HG03039 (cell line): ENCODE measurements around the gene TMTC1.
"Not testable (repeated sequence)": the region's sequence is repeated elsewhere in the genome, so short reads cannot be mapped to it uniquely, and the experiment has no call there.

ENCODE experiments used
- ATAC-seq: cut with Tn5 transposase; IDR thresholded peaks from one replicate; pipeline ENCODE4 v1.9.1; 2021; ENCODE audit warnings: mild to moderate bottlenecking, moderate library complexity; ENCODE audit not compliant: unreplicated experiment

The TMTC1 gene

DNA sequence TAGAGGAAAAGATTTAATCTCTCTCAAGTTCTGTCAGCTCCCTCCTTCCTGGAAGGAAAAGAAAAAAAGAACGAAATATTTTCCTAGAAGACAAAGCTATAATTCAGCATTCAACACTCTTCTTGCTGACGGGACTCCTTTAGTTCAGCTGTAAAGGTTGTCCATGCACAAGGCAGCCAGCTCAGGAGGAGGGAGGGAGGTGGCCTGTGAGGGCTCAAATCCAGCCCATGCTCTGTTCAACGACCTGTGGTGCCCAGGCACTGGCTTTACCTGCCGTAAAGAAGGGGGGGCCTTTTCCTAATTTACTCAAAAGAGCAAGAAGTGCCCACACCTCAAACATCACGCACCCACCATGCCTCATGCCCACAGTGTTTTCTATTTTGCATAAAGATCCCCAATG is 109.3 kb downstream of the TMTC1 start:
- no peak for ATAC-seq

DNA sequence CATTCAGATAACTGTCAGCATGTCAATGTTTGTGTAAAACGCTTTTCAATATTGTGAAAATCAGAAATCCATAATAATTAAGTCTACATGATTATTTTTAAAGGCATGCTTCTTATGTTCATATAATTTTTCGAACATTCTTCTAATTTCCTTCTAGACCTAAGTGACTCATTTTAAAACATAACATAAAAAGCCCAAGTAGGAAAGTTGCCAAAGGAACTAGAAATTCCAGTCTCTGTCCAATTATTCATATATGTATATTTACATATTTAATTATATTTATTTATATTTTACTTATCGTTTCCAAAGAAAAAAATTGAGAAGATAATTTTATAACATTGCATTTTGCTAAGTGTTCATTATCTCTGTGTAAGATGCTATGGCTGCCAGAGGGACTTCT is 110.4 kb downstream of the TMTC1 start:
- no peak for ATAC-seq

DNA sequence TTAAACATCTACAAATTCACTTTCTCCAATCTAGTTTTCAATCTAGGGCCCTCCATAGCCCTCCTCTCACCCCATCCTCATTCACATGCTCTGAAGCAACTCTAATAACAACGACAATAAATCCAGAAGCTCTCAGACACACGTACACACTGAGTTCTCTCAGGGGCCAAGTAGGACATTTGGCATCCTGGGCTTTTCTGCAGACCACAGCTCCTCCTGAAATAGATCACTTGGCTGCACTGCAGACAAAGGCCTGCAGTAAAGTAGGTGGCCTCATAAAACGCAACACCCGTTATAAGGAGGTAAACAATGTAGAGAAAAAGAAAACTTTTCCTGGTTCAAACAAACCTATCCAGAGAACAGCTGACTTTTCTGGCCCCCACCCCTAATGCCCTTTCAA is 111.2 kb downstream of the TMTC1 start:
- ATAC-seq: no peak

DNA sequence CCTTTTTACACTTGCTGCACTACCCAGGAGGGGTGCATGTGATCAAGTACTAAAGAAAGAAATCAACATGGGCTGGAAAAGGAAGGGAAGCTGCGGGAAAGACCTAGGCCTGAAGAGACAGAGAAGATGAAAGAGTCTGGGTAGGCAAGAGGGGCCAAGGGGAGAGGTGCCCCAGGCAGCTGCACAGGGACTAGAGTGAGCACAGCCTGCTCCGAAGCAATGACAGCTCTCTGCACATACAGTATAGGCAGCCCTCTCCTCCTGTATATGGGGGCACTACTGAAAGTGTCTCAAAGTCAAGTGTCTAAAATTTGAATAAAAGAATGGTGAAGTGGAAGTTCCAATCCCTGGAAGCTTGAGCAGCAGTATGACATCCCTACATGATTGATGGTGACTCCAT is 112.0 kb downstream of the TMTC1 start:
- ATAC-seq: no peak

DNA sequence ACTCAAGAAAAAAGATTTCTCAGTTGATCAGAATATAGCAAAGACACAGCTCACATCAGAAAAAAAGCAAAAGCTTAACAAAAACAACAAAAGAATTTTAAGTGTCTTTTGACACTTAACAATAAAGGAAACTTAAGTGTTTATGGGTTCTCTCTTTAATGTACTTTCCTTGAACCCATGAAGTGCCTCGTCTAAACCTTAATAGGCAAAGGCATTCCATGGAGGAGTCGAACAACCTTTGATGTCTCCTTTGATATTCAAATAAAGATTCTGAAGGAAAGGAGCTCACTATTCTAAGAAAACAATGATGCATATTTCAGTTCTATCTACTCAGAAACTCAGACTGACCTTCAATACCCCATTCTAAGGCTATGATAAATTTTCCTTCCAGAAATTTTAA is 116.7 kb downstream of the TMTC1 start:
- no peak for ATAC-seq

DNA sequence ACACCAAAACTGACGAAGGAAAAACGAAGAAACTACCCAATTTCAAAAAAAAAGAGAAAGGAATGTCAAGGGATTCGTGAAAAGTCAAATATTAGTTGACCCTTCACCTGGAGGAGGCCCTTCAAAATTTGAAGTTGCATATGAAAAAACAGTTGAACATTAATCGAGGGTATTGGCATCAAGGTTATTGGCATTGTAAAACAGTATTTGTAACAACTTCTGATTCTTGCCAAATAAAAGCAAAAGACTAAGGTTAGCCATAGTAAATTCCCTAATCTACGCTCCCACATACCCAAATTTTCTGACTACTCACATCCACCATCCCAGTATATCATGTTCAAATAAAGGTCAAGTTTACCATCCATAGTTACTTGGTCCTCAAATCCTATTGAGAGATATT is 118.6 kb downstream of the TMTC1 start:
- no peak for ATAC-seq

DNA sequence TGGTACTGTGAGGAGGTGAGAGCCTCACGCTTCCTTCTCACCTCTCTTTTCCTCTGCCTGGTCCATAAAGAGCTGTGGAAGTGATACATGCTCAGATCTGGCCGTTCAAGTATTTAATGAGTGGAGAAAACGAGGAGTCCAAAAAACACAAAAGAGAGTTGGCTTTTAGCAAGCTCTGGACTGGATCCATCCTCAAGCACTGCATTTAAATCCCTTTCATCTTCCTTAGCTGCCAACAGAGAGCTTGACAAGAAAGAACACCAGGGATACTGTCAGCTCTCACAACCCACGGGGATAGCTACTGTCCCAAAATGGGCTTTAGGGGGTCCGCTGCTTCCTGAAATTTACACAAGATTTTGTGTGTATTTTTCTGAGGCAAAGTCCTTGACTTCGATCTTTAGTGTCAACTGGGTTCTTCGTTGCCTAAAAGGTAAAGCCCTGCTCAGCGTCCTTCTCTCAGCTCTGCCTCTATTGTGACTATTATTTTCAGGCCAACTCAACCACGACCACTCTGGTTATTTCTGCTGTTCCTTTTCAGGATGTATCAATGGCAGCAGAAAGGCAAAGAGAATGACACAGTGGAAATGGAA is 120.9 kb downstream of the TMTC1 start:
- no peak for ATAC-seq

DNA sequence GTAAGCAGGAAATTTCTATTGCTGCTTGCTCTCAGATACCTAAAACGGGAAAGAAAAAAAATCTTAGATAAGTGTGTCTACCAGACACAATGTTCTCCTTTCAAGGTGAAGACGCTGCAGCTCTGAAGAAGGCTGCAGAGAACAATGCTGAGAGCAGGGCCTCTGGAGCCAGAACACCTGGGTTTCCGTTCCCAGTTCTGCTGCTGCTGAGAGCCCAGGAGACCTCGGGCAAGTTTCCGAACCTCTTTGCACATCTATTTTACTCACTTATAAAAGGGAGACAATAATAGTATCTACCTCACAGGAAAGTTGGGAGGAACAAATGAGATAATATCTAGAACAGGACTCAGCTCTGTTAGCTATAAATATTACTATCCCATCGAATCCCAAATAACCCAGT is 122.9 kb downstream of the TMTC1 start:
- ATAC-seq: no peak

DNA sequence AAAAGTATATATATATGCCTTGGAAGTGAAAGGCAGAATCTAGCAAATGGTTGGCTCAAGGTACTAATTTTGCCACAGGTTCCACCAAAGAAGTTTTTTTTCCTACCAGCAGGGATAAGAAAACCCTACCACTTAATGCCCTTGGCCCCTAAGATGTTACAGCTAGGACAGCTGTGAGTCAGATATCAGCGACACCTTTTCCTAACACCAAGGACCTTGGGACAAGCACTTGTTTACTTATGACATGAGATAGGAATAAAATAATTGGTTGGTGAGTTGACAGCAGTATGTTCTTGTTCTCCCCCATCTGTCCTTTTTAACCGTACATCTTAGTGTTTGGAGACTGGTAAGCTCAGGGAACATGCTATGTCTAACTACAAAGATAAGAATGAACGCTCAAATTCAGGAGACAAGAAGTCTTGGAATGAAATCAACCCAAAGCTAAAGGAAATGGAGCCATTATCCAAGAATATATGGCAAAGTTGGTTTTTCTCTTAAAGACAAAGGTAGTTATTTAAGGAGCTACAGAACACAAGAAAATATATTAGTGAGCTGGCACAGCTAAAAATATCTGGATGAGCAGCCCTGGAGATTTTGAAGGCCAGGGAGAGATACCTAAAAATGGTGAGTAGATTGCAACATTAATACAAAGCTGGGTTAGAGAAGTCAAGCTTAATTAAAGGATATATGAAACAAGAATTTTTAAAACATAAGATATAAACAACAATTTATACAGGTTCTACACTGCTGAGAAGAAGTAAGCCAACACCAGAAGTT is 126.8 kb downstream of the TMTC1 start:
- no peak for ATAC-seq

DNA sequence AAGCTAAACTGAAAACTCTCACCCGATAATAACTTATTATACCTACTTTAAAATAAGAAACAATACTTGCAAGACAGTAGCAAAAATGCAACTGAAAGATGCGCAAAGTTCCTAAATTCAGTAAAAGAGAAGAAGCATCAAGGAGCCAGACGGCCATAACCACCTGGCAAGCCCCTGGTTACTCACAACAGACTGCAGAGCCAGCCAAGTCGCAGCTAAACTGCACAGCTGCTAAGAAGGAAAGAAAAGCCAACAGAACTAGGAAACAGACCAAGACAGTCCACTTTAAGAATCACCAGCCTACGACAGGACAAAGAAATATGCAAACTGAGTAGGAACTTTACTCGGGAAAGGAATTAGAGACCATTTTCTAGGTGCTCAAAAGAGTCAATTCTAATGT is 127.9 kb downstream of the TMTC1 start:
- ATAC-seq: no peak

DNA sequence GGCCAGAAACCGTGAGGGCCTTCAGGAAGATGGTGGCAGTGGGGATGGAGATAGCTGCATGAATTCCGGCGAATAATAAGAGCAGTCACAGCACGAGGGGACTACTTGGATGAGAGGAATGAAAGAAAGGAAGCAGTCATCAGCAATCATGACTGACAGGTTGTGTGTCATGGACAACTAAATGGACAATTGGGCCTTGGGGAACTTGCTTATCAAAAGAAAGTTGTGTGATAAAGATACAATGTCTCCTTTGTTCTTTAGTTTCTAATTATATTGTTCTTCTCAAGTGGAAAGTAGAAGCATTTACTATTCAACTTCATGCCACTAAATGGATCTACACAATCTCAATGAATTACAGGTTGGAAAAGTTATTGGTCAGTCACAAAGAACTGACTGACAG is 130.5 kb downstream of the TMTC1 start:
- no peak for ATAC-seq

DNA sequence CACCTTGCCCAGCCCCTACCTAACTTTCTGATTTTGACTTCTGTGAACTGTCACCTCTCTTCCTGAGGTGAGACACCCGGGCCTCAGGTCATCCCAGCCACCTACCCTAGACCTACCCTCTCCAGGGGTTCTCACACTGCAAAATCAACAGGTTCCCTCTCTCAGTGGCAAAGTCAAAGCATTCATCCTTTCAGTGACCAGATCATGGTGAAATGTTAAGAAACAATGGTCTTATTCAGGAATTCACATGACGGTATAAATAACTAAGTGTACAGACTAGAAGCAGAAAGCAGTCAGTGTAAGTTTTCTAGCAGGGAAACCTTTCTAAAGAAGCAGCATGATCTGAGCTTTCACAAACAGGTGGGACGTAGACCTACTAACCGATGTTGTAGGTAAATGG is 133.4 kb downstream of the TMTC1 start:
- ATAC-seq: no peak

DNA sequence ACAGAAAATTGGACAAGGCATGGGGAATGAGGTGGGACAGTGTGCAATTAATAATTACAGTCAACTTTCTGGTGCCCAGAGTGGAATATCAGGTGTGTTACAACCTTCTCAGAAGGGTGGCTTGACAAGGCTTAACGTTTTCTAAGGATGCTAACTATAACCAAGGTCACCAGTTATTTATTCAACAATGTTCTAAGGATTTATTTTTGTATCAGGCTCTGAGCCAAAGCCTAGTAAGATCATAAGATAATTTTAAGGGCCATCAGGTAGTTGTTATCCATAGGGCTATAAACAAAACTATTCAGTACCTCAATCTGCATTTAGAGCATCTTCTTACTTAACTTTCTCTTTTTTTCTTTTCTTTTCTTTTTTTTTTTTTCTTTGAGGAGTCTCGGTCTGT is 134.0 kb downstream of the TMTC1 start:
- ATAC-seq: no peak

DNA sequence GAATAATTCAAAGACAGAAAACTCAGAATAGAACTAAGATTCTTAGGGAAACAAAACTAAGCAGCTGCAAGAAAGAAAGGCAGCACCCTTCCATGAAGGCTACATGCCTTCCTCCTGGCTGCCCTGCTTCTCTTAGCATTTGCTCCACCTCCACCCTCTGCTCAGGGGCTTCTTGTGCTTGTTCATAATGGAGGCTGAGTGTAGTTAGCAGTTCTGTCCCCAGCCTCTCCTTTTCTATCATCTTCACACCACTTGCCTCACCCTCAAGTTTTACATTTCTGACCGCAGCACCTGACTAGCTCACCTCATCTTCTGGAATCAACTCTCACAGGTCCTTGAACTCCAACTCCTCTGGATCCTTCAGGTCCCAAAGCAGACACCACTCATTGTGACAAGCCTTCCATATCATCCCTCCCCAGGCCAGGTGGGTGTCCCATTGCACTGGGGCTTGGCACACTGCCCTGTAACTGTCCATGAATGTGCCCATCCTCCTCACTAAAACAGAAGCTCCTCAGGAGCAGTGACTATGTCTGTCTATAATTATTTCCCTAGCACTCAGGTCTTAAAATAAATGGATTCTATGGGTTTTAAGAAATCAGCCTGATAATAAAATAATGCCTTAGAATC is 139.1 kb downstream of the TMTC1 start:
- ATAC-seq: no peak

DNA sequence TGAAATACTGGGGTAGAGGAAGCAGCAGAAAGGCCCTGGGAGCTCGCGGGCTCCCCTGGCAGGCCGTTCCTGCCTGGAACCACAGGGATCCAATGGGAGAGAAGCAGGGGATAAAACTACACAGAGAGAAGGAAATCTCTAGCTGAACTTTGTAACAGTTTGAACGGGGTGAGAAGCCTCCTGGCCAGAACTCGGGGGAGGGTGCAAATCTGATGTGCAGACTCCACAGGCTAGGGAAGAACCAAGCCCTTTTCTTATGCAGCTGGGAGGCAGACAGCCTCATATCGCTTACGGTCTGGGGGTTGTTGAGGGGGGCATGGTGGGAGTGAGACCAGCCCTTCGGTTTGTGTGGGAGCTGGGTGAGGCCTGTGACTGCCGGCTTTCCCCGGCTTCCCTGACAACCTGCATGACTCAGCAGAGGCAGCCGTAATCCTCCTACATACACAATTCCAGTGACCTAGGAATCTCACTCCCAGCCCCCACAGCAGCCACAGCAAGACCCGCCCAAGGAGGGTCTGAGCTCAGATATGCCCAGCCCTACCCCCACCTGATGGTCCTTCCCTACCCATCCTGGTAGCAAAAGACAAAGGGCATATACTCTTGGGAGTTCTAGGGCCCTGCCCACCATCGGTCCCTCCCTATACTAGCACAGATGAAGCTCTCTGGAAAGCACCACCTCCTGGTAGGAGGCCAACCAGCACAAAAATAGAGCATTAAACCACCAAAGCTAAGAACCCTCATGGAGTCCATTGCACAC is 143.0 kb downstream of the TMTC1 start:
- ATAC-seq: no peak

DNA sequence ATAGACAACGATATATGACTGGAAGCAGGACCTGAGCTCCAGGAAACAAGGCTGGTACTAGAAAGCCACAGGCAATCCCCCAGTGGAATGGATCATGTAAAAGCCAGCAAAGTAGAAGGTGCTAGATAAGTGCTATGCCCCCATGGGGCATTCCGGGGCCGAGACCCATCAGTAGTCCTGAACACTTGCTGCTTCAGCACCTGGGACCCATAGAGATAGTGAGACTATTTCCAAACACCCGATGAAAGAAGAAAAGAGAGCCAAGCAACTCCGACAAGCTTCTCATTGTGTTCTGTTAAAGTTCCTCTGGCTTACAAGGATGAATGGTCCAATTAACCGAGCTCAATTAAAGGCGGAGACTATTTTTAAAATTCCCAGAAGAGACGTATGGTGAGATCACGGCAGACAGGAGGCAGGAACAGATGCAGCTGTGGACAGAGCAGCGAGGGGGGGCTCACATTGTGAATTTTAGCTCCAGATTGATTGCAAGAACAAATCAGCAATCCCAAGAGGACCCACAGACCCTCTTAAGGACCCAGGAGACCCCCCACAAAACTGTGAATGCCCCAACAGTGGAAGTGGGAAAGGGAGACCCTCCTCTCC is 143.7 kb downstream of the TMTC1 start:
- no peak for ATAC-seq

DNA sequence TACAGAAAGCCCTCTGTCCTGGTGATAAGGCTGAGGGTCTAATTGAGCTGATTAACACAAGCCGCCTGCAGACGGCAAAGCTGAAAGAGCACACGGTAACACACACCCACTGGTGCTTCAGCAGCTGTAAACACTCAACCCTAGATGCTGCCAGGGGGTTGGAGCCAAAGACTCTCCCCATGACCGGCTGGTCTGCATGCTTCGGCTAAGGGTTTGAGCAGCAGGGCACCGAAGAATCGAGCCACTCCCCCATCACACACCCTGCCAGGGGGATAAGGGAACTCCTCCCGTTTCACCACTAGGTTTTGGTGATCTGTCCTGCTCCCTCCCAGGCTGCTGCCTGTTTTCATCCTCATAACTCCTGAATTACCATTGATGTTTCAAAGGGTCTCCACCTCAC is 145.2 kb downstream of the TMTC1 start:
- ATAC-seq: no peak

DNA sequence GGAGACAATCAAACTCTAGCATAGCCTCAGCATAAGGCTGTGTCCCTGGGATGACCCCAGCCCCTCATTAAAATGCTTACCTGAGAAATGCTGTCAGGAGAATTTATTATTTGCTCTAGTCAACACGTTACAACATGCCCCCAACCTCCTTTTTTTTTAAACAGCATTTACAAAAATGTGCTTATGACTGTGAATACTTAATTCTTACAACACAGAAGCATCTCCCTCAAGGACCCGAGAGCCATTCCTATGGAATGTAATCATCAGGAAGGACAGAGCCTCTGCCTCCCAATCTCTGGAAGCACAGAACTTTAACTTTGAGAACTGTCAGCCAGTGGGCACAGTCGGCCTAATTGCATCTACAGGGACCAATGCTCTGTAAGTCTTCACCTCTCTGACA is 149.7 kb downstream of the TMTC1 start:
- no peak for ATAC-seq

DNA sequence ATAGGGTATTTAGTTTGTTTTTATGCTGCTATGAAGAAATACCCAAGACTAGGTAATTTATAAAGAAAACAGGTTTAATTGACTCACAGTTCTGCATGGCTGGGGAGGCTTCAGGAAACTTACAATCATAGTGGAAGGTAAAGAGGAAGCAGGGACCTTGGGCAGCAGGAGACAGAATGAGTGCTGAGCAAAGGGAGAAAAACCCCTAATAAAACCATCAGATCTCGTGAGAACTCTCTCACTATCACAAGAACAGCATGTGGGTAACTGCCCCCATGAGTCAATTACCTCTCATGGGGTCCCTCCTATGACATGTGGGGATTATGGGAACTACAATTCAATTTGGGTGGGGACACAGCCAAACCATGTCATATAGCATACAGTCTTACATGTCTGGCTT is 153.6 kb downstream of the TMTC1 start:
- ATAC-seq: not testable (repeated sequence)

DNA sequence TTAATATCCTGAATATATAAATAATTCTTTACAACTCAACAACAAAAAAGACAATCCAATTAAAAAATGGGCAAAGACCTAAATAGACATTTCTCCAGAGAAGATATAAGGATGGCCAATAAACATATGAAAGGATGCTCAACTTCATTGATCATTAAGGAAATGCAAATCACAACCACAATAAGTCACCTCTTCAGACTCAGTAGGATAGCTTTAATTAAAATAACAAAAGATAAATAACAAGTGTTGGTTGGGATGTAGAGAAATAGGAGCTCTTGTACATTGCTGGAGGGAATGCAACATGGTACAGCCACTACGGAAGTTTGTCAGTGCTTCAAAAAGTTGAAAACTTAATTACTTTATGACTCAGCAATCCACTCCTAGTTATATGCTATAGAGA is 156.5 kb downstream of the TMTC1 start:
- no peak for ATAC-seq

DNA sequence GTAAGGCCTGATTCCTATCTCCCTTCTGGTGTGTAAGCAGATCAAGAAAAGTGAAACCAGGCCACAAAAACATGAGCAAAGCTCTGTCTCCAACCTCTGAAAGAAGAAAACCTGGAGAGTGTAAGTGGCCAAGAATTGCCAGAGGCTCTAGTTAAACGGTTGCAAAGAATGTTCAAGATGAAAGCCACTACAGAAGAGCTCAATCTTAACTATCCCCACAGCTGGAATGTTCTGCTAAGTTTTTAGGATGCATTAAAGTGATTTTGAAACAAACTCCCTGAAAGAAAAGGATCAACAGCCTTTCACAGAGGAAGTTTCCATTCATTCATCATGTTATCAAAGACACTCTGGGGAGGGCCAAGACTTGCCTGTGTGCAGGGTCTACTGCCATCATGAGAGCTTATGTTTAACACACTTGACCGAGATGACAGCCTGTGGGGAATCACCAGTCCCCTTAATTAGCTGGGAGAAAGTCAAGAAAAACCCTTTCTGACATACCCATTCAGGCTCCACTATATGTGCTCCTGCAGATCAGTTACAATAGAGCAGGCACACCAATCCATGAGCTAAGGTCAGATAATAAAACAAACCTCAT is 158.3 kb downstream of the TMTC1 start:
- no peak for ATAC-seq
